B cell (primary cell): ENCODE measurements around the gene SAMM50. TPM values are rescaled to one million over a fixed set of nuclear protein-coding genes. Genes with fewer than 3 reads are reported as not detected.

ENCODE experiments used
- ATAC-seq: fragments of 200-7000 bp; cut with Tn5 transposase; one replicate; pipeline ENCODE4 v1.10.0; 2021; ENCODE audit warnings: low read depth, mild to moderate bottlenecking, moderate number of reproducible peaks, moderate library complexity
- CTCF ChIA-PET: fragments of 350-600 bp; sonication (Branson Sonifier 250); formaldehyde crosslinking; loops from one replicate; lab custom pipeline; 2021; ENCODE audit warnings: antibody characterized with exemption, inconsistent platforms; lab: Charles Lee
- POLR2A ChIA-PET: fragments of 350-600 bp; sonication (Branson Sonifier 250); formaldehyde crosslinking; loops from one replicate; lab custom pipeline; 2021; ENCODE audit warnings: antibody characterized with exemption; lab: Charles Lee
- DNase-seq: peaks from one replicate; pipeline ENCODE4 v3.0.0; 2013
- H2AFZ ChIP-seq: 2 replicates; pipeline ENCODE4 v1.6.1; 2012; ENCODE audit warnings: mild to moderate bottlenecking, low read depth, low read length; ENCODE audit not compliant: insufficient read depth, poor library complexity, severe bottlenecking
- H3K27ac ChIP-seq, 2 donors: 1 replicate in 1 of 2; 2 replicates in 1 of 2; pipeline ENCODE4 v1.5.1; 2012 to 2013; ENCODE audit warnings: low read length in 2 of 2, mild to moderate bottlenecking in 2 of 2, moderate library complexity in 1 of 2
- H3K27me3 ChIP-seq, 4 experiments: fragments of 200-600 bp in 1 of 4; sonication (generic) in 1 of 4; replicated peaks in 1 of 4; 1 replicate in 2 of 4; 2 replicates in 2 of 4; pipeline versions ENCODE4 v1.6.1 to v1.7.0; 2013 to 2016; ENCODE audit warnings: low read length in 3 of 4, mild to moderate bottlenecking in 2 of 4, mixed read lengths in 1 of 4, moderate library complexity in 1 of 4; ENCODE audit not compliant: insufficient read depth in 4 of 4, control insufficient read depth in 3 of 4; ENCODE audit errors: control extremely low read depth in 1 of 4
- H3K36me3 ChIP-seq, 2 experiments: replicated peaks in 1 of 2; 1 replicate in 1 of 2; 2 replicates in 1 of 2; pipeline versions ENCODE4 v1.6.1 to v1.7.1; 2013; ENCODE audit warnings: low read length in 1 of 2; ENCODE audit not compliant: insufficient read depth in 2 of 2, control insufficient read depth in 1 of 2; ENCODE audit errors: control extremely low read depth in 1 of 2, extremely low read depth in 1 of 2
- H3K4me1 ChIP-seq, 2 donors: fragments of 200-600 bp in 1 of 2; sonication (generic) in 1 of 2; 1 replicate in 1 of 2; 2 replicates in 1 of 2; pipeline versions ENCODE4 v1.5.1 to v1.6.1; 2013 to 2017; ENCODE audit warnings: low read length in 2 of 2; ENCODE audit not compliant: control insufficient read depth in 2 of 2, insufficient read depth in 2 of 2
- H3K4me2 ChIP-seq: replicated peaks from 2 replicates; pipeline ENCODE3; 2012; ENCODE audit warnings: mild to moderate bottlenecking, low read depth, low read length; ENCODE audit not compliant: poor library complexity, severe bottlenecking
- H3K4me3 ChIP-seq, 5 experiments: fragments of 200-600 bp in 1 of 5; sonication (generic) in 1 of 5; 1 replicate in 3 of 5; 2 replicates in 2 of 5; pipeline versions ENCODE4 v1.5.1 to v1.7.0; 2011 to 2016; ENCODE audit warnings: low read length in 4 of 5, mild to moderate bottlenecking in 4 of 5, low read depth in 2 of 5, control low read depth in 1 of 5, moderate library complexity in 1 of 5; ENCODE audit not compliant: insufficient read depth in 1 of 5; ENCODE audit errors: control extremely low read depth in 1 of 5, extremely low read depth in 1 of 5
- H3K79me2 ChIP-seq: fragments of 200-600 bp; sonication (generic); one replicate; pipeline ENCODE4 v1.6.0; 2016; ENCODE audit warnings: low read length; ENCODE audit not compliant: control insufficient read depth, insufficient read depth
- H3K9ac ChIP-seq: fragments of 200-600 bp; sonication (generic); 2 replicates; pipeline ENCODE4 v1.6.1; 2017; ENCODE audit warnings: mild to moderate bottlenecking, low read length, moderate library complexity
- H3K9me3 ChIP-seq, 3 donors: one replicate each; pipeline versions ENCODE4 v1.6.1 to v1.7.1; 2013; ENCODE audit warnings: low read length in 2 of 3; ENCODE audit not compliant: control insufficient read depth in 2 of 3, insufficient read depth in 1 of 3; ENCODE audit errors: control extremely low read depth in 1 of 3
- H4K20me1 ChIP-seq: 2 replicates; pipeline ENCODE4 v1.6.0; 2012; ENCODE audit warnings: mild to moderate bottlenecking, low read length; ENCODE audit not compliant: insufficient read depth, control insufficient read depth, poor library complexity, severe bottlenecking
- H3K27ac Mint-ChIP-seq: one replicate; pipeline ENCODE4 v1.8.0; 2021; ENCODE audit warnings: mixed read lengths
- H3K27me3 Mint-ChIP-seq: one replicate; pipeline ENCODE4 v1.8.0; 2021; ENCODE audit warnings: mixed read lengths
- H3K4me1 Mint-ChIP-seq: one replicate; pipeline ENCODE4 v1.8.0; 2021; ENCODE audit warnings: mixed read lengths
- H3K4me3 Mint-ChIP-seq: one replicate; pipeline ENCODE4 v1.8.0; 2021; ENCODE audit warnings: mixed read lengths
- H3K9me3 Mint-ChIP-seq: one replicate; pipeline ENCODE4 v1.8.0; 2022; ENCODE audit warnings: mixed read lengths; ENCODE audit not compliant: insufficient read depth
- CTCF ChIP-seq: fragments of 200-600 bp; IDR thresholded peaks from one replicate; pipeline ENCODE4 v1.8.0; 2022; ENCODE audit warnings: antibody characterized with exemption, mild to moderate bottlenecking
- EZH2 ChIP-seq: IDR thresholded peaks from 2 replicates; pipeline ENCODE4 v1.6.1; 2012; ENCODE audit warnings: borderline replicate concordance, low read depth, mild to moderate bottlenecking, moderate library complexity, low read length; ENCODE audit not compliant: insufficient read depth, poor library complexity, severe bottlenecking
- WGBS: methylation state at CpG from one replicate; pipeline ENCODE4 v1.1.5; 2013; ENCODE audit warnings: missing lambda C conversion rate; ENCODE audit not compliant: insufficient coverage; 5-methylcytosine and 5-hydroxymethylcytosine counted together
- intact Hi-C: fragments of 100-400 bp; cut with micrococcal nuclease; formaldehyde crosslinking; loops from one replicate; pipeline ENCODE4 v1.10.0; 2022
- polyA plus RNA-seq: library from polyadenylated mRNA; depleted of rRNA; stranded (reverse); fragments of >200 nt; gene quantifications from 2 replicates; pipeline ENCODE4 v1.2.3, GENCODE V29; 2012
- total RNA-seq, 2 donors: library from RNA; stranded (reverse); fragments of 120-200 nt in 1 of 2; gene quantifications; 1 replicate in 1 of 2; 2 replicates in 1 of 2; pipeline versions ENCODE4 v1.2.3 to v1.2.4, GENCODE V29; 2013 to 2022

The SAMM50 gene
- total and polyA plus RNA-seq, 2 donors (not counting 1 experiment from before 2014, with no cell fraction given): 18.8 to 43.2 TPM

GRCh38 chr22:43944670-43945430 lies 10.4 kb upstream of the SAMM50 start:
- ATAC-seq (no peak), DNase-seq (no peak)
- H3K27ac ChIP-seq: no peak overlapping the region
- intact Hi-C loops: no loop called here
- WGBS: 78% methylated on average over 20 of the region's 20 CpGs
- H3K36me3 ChIP-seq: no peaks in the 10 kb centered on the region
- peaks cover 0 to 3% (median 0%) of the 10 kb centered on the region in 3 donors for H3K9me3 ChIP-seq
- no peak overlapping the region for H3K4me2 ChIP-seq
- H3K79me2 ChIP-seq: no peaks in the 10 kb centered on the region
- H3K27ac Mint-ChIP-seq: no peak overlapping the region
- peaks cover 0 to 3% (median 0%) of the 10 kb centered on the region in 4 experiments for H3K27me3 ChIP-seq
- peaks cover 10% of the 10 kb centered on the region for H3K27me3 Mint-ChIP-seq
- TF ChIP-seq EZH2 (no peak), CTCF (no peak)
- H3K4me1 ChIP-seq: peaks cover 0 to 4% of the 10 kb centered on the region in 2 donors
- H2AFZ ChIP-seq: no peak overlapping the region
- peaks cover 4% of the 10 kb centered on the region for H3K9me3 Mint-ChIP-seq
- no peaks in the 10 kb centered on the region for H3K4me1 Mint-ChIP-seq
- H4K20me1 ChIP-seq: no peaks in the 10 kb centered on the region
- no peak overlapping the region for H3K4me3 ChIP-seq
- ChIA-PET POLR2A (no interaction called here), CTCF (interaction anchor here (1.1 to 1.6 kb wide), 4 partner anchors 9 to 62 kb away, joined by 3 to 6 read pairs (median 4); partner anchors contain the start of gene PNPLA3)
- H3K4me3 Mint-ChIP-seq: no peak overlapping the region
- H3K9ac ChIP-seq: no peak overlapping the region
